ENCODE data around the gene SAMD3. TPM values are rescaled to one million over a fixed set of nuclear protein-coding genes. Genes with fewer than 3 reads are reported as not detected.
"Not testable (repeated sequence)": the region's sequence is repeated elsewhere in the genome, so short reads cannot be mapped to it uniquely, and the experiment has no call there.

Gene SAMD3
- polyA plus RNA-seq (ENCODE audit: insufficient read length in 4 of 4) = 1 to 10 TPM in 1 of 4 donors, under 1 TPM in 3; 0.74 to 1.5 (median 0.85) TPM

GRCh38 chr6:130222775-130223174 is at the start of gene SAMD3:
Gene SAMD3 (minus strand): TSS chr6:130222951. CDS start chr6:130215273, 7,678 bp downstream.
- no peak for DNase-seq (ENCODE audit: low read depth in 4 of 4, low spot score in 3 of 4)

DNA sequence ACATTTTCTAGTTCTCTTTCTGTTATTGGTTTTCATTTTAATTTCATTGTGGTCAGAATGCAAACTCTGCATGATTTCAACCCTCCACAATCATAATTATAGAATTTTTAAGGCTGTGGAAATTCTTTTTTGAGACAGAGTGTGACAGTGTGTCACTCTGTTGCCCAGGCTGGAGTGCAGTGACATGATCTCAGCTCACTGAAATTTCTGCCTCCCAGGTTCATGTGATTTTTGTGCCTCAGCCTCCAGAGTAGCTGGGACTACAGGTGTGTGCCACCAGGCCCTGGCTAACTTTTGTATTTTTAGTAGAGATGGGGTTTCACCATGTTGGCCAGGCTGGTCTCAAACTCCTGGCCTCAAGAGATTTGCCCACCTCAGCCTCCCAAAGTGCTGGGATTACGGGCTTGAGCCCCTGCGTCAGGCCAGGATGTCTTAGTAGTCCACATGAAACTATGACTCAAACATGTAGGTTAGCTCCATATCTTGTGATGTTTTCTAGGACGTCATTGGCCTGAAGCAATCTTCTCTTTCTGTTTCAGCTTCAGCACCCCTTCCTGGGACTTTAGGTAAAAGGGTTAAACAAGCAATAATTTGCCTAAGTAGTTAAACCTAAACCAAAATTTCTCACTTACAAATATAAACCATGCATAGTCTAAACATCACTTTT is 47.4 kb upstream of the SAMD3 start:
- DNase-seq (ENCODE audit: low read depth in 4 of 4, low spot score in 3 of 4) = no peak

GRCh38 chr6:130265553-130265952 is 42.8 kb upstream of the SAMD3 start:
- DNase-seq (ENCODE audit: low read depth in 4 of 4, low spot score in 3 of 4) = not testable (repeated sequence)

GRCh38 chr6:130262008-130262407 is 39.3 kb upstream of the SAMD3 start:
- no peak for DNase-seq (ENCODE audit: low read depth in 4 of 4, low spot score in 3 of 4)

GRCh38 chr6:130261558-130261957 is 38.8 kb upstream of the SAMD3 start:
- DNase-seq (ENCODE audit: low read depth in 4 of 4, low spot score in 3 of 4) = not testable (repeated sequence)

DNA sequence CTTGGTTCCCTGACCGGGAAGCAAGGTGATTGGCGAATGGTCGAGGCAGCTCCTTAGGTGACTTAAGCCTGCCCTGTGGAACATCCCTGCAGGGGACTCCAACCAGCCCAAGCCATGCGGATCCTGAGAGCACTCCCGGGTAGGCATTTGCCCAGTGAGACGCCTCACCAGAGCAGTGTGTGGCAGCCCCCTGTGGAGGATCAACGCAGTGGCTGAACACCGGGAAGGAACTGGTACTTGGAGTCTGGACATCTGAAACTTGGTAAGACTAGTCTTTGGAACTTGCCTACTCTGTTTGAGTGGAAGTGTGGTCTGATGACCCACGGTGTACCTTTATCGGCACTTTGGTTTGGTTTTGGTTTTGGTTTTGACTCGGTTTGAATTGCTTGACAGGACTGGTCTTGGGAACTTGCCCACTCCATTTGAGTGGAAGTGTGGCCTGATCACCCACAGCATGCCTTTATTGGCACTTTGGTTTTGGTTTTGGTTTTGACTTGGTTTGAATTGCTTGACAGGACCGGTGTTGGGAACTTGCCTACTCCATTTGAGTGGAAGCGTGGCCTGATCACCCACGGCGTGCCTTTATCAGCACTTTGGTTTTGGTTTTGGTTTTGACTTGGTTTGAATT is 38.0 kb upstream of the SAMD3 start:
- not testable (repeated sequence) for DNase-seq (ENCODE audit: low read depth in 4 of 4, low spot score in 3 of 4)

DNA sequence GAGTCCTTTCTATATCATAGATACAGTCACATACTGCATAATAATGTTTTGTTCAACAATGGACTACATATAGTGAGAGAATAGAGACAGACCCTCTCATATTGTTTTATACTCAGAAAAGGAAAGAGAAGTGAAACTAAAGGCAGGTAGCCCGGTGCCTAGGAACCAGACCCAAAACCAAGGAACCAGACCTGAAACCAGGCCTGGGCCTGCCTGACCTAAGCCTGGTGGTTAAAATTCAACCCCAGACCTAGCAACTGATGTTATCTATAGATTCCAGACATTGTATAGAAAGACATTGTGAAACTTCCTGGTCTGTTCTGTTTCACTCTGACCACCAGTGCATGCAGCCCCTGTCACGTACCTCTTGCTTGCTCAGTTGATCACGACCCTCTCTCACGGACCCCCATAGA is 37.3 kb upstream of the SAMD3 start:
- not testable (repeated sequence) for DNase-seq (ENCODE audit: low read depth in 4 of 4, low spot score in 3 of 4)

DNA sequence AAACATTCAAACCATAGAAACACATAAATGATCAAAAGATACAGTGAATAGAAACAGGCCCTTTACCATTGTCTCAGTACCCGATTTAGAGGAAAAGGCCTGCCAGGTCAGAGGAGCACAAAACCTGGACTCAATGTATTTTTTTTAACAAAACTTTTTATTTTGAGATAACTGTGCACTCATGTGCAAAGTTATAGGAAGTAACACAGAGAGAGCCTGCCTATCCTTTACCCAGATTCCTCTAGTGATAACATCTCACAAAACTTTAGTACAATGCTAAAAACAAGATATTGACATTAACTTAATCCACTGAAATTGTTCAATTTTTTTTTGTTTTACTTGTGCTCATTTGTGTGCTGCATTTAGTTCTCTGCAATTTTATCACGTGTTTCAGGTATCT is 36.8 kb upstream of the SAMD3 start:
- no peak for DNase-seq (ENCODE audit: low read depth in 4 of 4, low spot score in 3 of 4)

- no peak for DNase-seq (ENCODE audit: low read depth in 4 of 4, low spot score in 3 of 4)
Observed at GRCh38 chr6:130259140-130259539, 36.4 kb upstream of the SAMD3 start.

GRCh38 chr6:130252527-130253237 is 29.9 kb upstream of the SAMD3 start:
- no peak for DNase-seq (ENCODE audit: low read depth in 4 of 4, low spot score in 3 of 4)

DNA sequence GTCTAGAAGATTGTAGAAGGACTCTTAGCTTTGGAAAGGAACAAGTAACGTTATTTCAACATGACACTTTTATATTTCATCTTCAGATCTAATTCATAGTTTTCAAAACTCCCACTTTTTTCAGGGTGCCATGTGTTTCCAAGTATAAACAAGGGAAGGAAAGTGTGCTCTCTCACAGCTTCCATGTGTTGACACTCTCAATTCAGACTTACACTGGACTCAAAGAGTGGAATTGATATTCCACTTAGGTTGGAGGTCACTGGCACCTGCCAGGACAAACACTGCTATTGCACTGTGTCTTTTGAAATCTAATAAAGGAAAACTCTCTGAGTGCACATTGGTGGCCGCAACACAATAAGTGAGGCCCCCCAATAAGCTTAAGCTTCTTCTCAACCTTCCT is 22.5 kb upstream of the SAMD3 start:
- DNase-seq (ENCODE audit: low read depth in 4 of 4, low spot score in 3 of 4) = no peak

DNA sequence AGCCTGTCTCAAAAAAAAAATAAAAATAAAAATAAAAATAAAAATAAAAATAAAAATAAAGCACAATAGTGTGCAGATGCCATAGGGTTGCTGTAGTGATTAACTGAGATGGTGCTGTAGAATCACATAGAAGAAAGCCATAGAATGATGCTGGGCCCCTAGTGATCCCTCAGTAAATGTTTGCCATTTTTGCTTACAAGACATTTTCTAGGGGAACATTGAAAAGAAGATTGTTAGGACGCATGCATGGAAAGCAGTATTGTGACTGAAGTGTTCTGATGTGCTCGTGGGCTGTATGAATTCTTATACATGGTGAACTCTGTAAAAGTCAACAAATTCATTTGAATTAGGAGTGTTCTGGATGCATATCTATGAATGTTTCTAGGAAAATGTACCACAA is 22.0 kb upstream of the SAMD3 start:
- DNase-seq (ENCODE audit: low read depth in 4 of 4, low spot score in 3 of 4) = no peak

DNA sequence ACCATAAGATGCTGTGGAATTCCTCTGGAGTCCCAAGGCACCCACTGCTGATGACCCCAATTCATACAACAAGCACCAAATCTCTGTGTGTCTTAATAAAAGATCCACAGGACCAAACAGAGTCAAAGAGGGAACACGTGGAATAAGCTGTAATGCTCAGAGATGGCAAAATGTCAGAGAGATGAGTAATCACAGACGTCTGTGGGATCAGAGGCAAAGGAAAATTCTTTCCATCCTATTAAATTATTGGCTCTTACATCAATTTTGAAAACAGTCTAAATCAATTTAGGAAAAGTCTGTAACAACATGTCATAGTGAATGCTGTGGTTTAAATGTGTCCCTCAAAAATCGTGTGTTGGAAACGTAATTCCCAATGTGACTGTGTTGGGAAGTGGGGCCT is 17.5 kb upstream of the SAMD3 start:
- DNase-seq (ENCODE audit: low read depth in 4 of 4, low spot score in 3 of 4) = no peak

- DNase-seq (ENCODE audit: low read depth in 4 of 4, low spot score in 3 of 4) = no peak
Observed at GRCh38 chr6:130239755-130240154, 17.0 kb upstream of the SAMD3 start.

GRCh38 chr6:130233330-130233729 is 10.6 kb upstream of the SAMD3 start:
- DNase-seq (ENCODE audit: low read depth in 4 of 4, low spot score in 3 of 4) = no peak

DNA sequence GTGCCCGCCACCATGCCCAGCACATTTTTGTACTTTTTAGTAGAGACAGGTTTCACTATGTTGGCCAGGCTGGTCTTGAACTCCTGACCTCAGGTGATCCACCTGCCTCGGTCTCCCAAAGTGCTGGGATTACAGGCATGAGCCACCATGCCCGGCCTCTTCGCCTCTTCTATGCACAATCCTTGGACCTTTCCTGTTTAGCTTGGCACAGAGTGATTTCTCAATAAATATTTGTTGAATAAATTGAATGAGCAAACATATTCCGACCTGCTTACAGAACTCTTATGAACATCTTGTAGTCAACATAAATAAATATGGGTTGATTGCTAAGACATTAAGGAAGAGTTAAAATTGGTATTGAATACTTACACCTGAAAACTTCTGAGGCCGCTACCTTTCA is 7.8 kb upstream of the SAMD3 start:
- not testable (repeated sequence) for DNase-seq (ENCODE audit: low read depth in 4 of 4, low spot score in 3 of 4)

DNA sequence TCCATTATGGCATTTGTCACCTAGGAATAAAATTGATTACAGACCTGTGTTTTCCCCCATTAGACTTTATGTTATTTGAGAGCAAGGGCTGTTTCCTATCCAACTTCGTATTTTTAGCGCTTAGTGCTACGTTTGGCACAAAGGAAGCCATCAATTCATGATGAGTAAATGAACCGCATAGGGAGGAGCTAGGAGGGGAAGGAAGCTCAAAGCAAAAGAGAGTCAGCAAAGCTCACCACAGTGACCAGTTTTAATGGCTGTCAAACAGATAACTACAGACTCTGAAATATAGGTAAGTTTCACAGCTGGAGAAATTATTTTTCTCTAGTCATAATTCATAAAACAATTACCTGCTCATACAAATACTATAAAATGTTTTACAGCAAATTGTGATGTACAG is 6.9 kb upstream of the SAMD3 start:
- no peak for DNase-seq (ENCODE audit: low read depth in 4 of 4, low spot score in 3 of 4)

- no peak for DNase-seq (ENCODE audit: low read depth in 4 of 4, low spot score in 3 of 4)
Observed at GRCh38 chr6:130223508-130223907, 757 bp upstream of the SAMD3 start.

DNA sequence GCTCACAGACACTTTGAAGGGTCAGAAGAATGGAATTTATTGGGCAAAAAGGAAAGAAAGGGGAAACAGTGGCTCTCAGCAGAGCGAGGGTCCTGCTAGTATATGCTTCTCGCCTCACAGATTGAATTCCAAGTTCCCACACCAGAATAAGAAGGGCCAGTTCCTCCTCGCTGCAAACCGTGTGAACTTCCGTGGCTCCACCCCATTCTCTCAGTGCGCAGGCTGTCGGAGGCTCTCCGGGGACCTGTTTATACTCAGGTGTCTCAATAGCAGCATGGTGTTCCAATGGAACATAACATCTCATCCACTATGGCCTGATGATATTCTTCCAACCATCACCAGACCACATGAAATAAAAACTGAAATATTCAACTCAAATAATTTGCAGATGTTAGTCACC is 4.6 kb downstream of the SAMD3 start:
- no peak for DNase-seq (ENCODE audit: low read depth in 4 of 4, low spot score in 3 of 4)

- DNase-seq (ENCODE audit: low read depth in 4 of 4, low spot score in 3 of 4) = no peak
Observed at GRCh38 chr6:130216620-130217019, 6.1 kb downstream of the SAMD3 start.

DNA sequence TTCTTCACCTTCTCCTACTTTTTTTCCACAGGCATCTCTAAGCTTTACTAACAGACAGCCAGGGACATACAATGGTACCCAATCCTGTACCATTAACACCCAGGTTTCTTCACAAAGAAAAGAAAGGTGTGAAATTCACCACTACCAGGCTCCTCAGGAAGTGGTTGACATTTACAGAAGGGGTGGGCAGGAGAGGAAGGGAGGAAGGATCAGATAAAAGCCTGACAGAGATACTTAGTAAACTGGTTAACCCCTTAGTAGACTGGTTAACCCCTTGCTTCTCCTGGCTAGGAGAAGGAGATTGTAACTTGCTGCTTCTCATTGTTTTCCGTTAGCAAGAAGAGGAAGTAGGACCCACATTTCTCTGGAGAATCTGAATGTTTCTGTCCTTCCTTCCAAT is 7.2 kb downstream of the SAMD3 start:
- no peak for DNase-seq (ENCODE audit: low read depth in 4 of 4, low spot score in 3 of 4)

Data from right renal pelvis (tissue), 4 donors.